Heart left ventricle (tissue), 13 donors: ENCODE results near the gene LASP1.

Experiments used
- POLR2A ChIP-seq, 2 donors: fragments of 450-650 bp; IDR thresholded peaks; one replicate each; pipeline ENCODE4 v1.6.1; 2017; ENCODE audit warnings: antibody characterized with exemption in 2 of 2, mild to moderate bottlenecking in 2 of 2, moderate library complexity in 2 of 2
- TF ChIP-seq, protein P1 (sequence below), 12 donors: fragments of 200-600 bp; sonication (generic) in 4 of 12; IDR thresholded peaks; one replicate each; pipeline versions ENCODE4 v1.5.0 to v1.8.0; 2018 to 2022; ENCODE audit warnings: antibody characterized with exemption in 12 of 12, mild to moderate bottlenecking in 5 of 12
- donor health status: ischemic (EF 13 %, LVEDD 7.1; RV severe dilation, severe dysfunction).
- donor health status: DM: no; HTN: yes; CAD: no.
- donor health status: DM: no; HTN: no; CAD: no.
- donor health status: ischemic (EF 25% LVEDD 6.9; RV normal size, moderate dysfunction).
- donor health status: ischemic (EF 25% LVEDD 5.7; RV mildly dilated, moderate dysfunction).
- donor health status: ischemic (EF 35%, LVEDD 5.7; RV mildly dilated, moderate dysfunction).
- donor health status: nonischemic (EF 11% LVEDD 7.7; RV severe dilation, severe dysfunction).
- donor health status: DM: yes; HTN: yes; CAD: no.
- donor health status: PGD.
- donor health status: ischemic (EF 29% LVEDD 5.4; RV normal size, mild dysfunction).
- donor health status: nonischemic (EF 23%, LVEDD 6.1; RV moderate dilation, normal function).

GRCh38 chr17:38904892-38905291, 35.0 kb downstream of the LASP1 start:
- TF ChIP-seq, protein P1, sequence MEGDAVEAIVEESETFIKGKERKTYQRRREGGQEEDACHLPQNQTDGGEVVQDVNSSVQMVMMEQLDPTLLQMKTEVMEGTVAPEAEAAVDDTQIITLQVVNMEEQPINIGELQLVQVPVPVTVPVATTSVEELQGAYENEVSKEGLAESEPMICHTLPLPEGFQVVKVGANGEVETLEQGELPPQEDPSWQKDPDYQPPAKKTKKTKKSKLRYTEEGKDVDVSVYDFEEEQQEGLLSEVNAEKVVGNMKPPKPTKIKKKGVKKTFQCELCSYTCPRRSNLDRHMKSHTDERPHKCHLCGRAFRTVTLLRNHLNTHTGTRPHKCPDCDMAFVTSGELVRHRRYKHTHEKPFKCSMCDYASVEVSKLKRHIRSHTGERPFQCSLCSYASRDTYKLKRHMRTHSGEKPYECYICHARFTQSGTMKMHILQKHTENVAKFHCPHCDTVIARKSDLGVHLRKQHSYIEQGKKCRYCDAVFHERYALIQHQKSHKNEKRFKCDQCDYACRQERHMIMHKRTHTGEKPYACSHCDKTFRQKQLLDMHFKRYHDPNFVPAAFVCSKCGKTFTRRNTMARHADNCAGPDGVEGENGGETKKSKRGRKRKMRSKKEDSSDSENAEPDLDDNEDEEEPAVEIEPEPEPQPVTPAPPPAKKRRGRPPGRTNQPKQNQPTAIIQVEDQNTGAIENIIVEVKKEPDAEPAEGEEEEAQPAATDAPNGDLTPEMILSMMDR (IDR thresholded peaks at IDR 0.05) = no peak
- no peak for TF ChIP-seq POLR2A (IDR thresholded peaks at IDR 0.05)
